ENCODE results near the gene NATD1.

NATD1 gene

GRCh38 chr17:21213638-21214014 lies 39.6 kb downstream of the NATD1 start:
- Mint-ChIP-seq H3K4me3 (peak overlapping the region; percentile 91 to 96 (median 92)), H3K27me3 (ENCODE audit: low read depth) (no peaks in the 10 kb centered on the region), H3K4me1 (peaks cover 55% of the 10 kb centered on the region), H3K9me3 (no peaks in the 10 kb centered on the region), H3K27ac (peak overlapping the region; percentile 93 to 96 (median 93)), H3K36me3 (ENCODE audit: low read depth) (peaks cover 6% of the 10 kb centered on the region)
- TF ChIP-seq CTCF (IDR thresholded peaks at IDR 0.05; ENCODE audit: unreplicated experiment in 3 of 3), result no peak

- Mint-ChIP-seq H3K9me3 (no peaks in the 10 kb centered on the region), H3K27me3 (ENCODE audit: low read depth) (no peaks in the 10 kb centered on the region), H3K4me3 (peak overlapping the region; percentile 91 to 96 (median 92)), H3K4me1 (peaks cover 50% of the 10 kb centered on the region), H3K36me3 (ENCODE audit: low read depth) (peaks cover 8% of the 10 kb centered on the region), H3K27ac (peak overlapping the region; percentile 93 to 94 (median 93))
- no peak for TF ChIP-seq CTCF (IDR thresholded peaks at IDR 0.05; ENCODE audit: unreplicated experiment in 3 of 3)
These were observed 40.2 kb downstream of the NATD1 start for GRCh38 chr17:21212826-21213637.

- Mint-ChIP-seq H3K4me1 (peaks cover 48% of the 10 kb centered on the region), H3K27me3 (ENCODE audit: low read depth) (no peaks in the 10 kb centered on the region), H3K4me3 (peak overlapping the region; percentile 91 to 96 (median 92)), H3K27ac (peak overlapping the region in 1 of 3 experiments; percentile 93), H3K36me3 (ENCODE audit: low read depth) (peaks cover 9% of the 10 kb centered on the region), H3K9me3 (no peaks in the 10 kb centered on the region)
- no peak for TF ChIP-seq CTCF (IDR thresholded peaks at IDR 0.05; ENCODE audit: unreplicated experiment in 3 of 3)
These were observed 41.3 kb downstream of the NATD1 start for GRCh38 chr17:21211825-21212479.

GRCh38 chr17:21210411-21211076 lies 42.7 kb downstream of the NATD1 start:
- Mint-ChIP-seq H3K9me3 (no peaks in the 10 kb centered on the region), H3K4me1 (peaks cover 39% of the 10 kb centered on the region), H3K36me3 (ENCODE audit: low read depth) (peaks cover 12% of the 10 kb centered on the region), H3K4me3 (peak overlapping the region; percentile 44 to 64 (median 58)), H3K27me3 (ENCODE audit: low read depth) (no peaks in the 10 kb centered on the region), H3K27ac (peak overlapping the region in 2 of 3 experiments; percentile 62 to 81)
- no peak for TF ChIP-seq CTCF (IDR thresholded peaks at IDR 0.05; ENCODE audit: unreplicated experiment in 3 of 3)

GRCh38 chr17:21209511-21210175 lies 43.6 kb downstream of the NATD1 start:
- Mint-ChIP-seq H3K4me1 (peaks cover 35% of the 10 kb centered on the region), H3K4me3 (peak overlapping the region in 2 of 3 experiments; percentile 58 to 64), H3K9me3 (no peaks in the 10 kb centered on the region), H3K27ac (no peak overlapping the region), H3K36me3 (ENCODE audit: low read depth) (peaks cover 12% of the 10 kb centered on the region), H3K27me3 (ENCODE audit: low read depth) (no peaks in the 10 kb centered on the region)
- no peak for TF ChIP-seq CTCF (IDR thresholded peaks at IDR 0.05; ENCODE audit: unreplicated experiment in 3 of 3)
